Inflammatory macrophage treated with lipopolysaccharide for 1 hour (primary cell): Measurements from ENCODE around the gene NFATC2.

ENCODE experiments used
- DNase-seq, 2 donors: peaks; one replicate each; pipeline ENCODE4 v3.0.0-alpha.2; 2020 to 2022

NFATC2 gene

GRCh38 chr20:51512645-51513044 is 29.9 kb downstream of the NFATC2 start:
- no peak for DNase-seq

GRCh38 chr20:51511861-51512619 is 30.5 kb downstream of the NFATC2 start:
- no peak for DNase-seq

- DNase-seq, result no peak
Observed at GRCh38 chr20:51510936-51511605, 31.4 kb downstream of the NFATC2 start.

- DNase-seq, result no peak
Observed at GRCh38 chr20:51510169-51510568, 32.4 kb downstream of the NFATC2 start.

- DNase-seq, result no peak
Observed at GRCh38 chr20:51509208-51509607, 33.3 kb downstream of the NFATC2 start.

- DNase-seq, result no peak
Observed at GRCh38 chr20:51508780-51509179, 33.7 kb downstream of the NFATC2 start.

- DNase-seq, result no peak
Observed at GRCh38 chr20:51508158-51508557, 34.4 kb downstream of the NFATC2 start.

- DNase-seq, result no peak
Observed at GRCh38 chr20:51507216-51508036, 35.1 kb downstream of the NFATC2 start.

- no peak for DNase-seq
Observed at GRCh38 chr20:51506527-51507215, 35.8 kb downstream of the NFATC2 start.

GRCh38 chr20:51505566-51505965 is 37.0 kb downstream of the NFATC2 start:
- no peak for DNase-seq

GRCh38 chr20:51503376-51503775 is 39.1 kb downstream of the NFATC2 start:
- no peak for DNase-seq

GRCh38 chr20:51500936-51501335 is 41.6 kb downstream of the NFATC2 start:
- DNase-seq, result no peak

GRCh38 chr20:51500311-51500710 is 42.2 kb downstream of the NFATC2 start:
- peak; percentile 56 to 73 for DNase-seq

GRCh38 chr20:51498765-51499540 is 43.6 kb downstream of the NFATC2 start:
- DNase-seq, result no peak

- peak; percentile 38 to 41 for DNase-seq
Observed at GRCh38 chr20:51497542-51498467, 44.7 kb downstream of the NFATC2 start.

GRCh38 chr20:51496964-51497363 is 45.6 kb downstream of the NFATC2 start:
- no peak for DNase-seq

- peak in 1 of 2 donors; percentile 51 for DNase-seq
Observed at GRCh38 chr20:51495921-51496545, 46.5 kb downstream of the NFATC2 start.

- DNase-seq, result no peak
Observed at GRCh38 chr20:51495291-51495690, 47.2 kb downstream of the NFATC2 start.

- DNase-seq, result no peak
Observed at GRCh38 chr20:51494241-51495110, 48.0 kb downstream of the NFATC2 start.
